HepG2 (cell line): ENCODE results near the gene SERPINA3. TPM values are rescaled to one million over a fixed set of nuclear protein-coding genes. Genes with fewer than 3 reads are reported as not detected.
A peak's percentile ranks its signal among the peaks of the same experiment; 100 is the strongest.

Experiments
- CEBPG ChIP-seq: IDR thresholded peaks from 2 replicates; pipeline ENCODE4 v1.6.1; 2016
- ELF3 ChIP-seq: IDR thresholded peaks from 2 replicates; pipeline ENCODE4 v1.6.1; 2016; ENCODE audit warnings: missing genetic modification reagents, missing compliant biosample characterization
- ERF ChIP-seq: IDR thresholded peaks from 2 replicates; pipeline ENCODE4 v1.6.1; 2018; ENCODE audit warnings: missing biosample characterization, missing genetic modification reagents
- ETV5 ChIP-seq: IDR thresholded peaks from 2 replicates; pipeline ENCODE4 v1.6.1; 2018; ENCODE audit warnings: missing biosample characterization, missing genetic modification reagents, inconsistent platforms, borderline replicate concordance
- FOSL1 ChIP-seq: sonication (generic); formaldehyde crosslinking; IDR thresholded peaks from 2 replicates; pipeline ENCODE4 v1.9.0; 2021; ENCODE audit warnings: missing genetic modification reagents, borderline replicate concordance
- HNRNPUL1 ChIP-seq: fragments of 200-400 bp; formaldehyde crosslinking; IDR thresholded peaks from 2 replicates; pipeline ENCODE4 v1.6.1; 2017; ENCODE audit warnings: low read depth, mild to moderate bottlenecking, low read length, moderate library complexity
- RCOR2 ChIP-seq: IDR thresholded peaks from 2 replicates; pipeline ENCODE4 v1.6.1; 2016; ENCODE audit warnings: missing biosample characterization, missing genetic modification reagents
- REPIN1 ChIP-seq: sonication (generic); formaldehyde crosslinking; IDR thresholded peaks from 2 replicates; pipeline ENCODE4 v1.8.0; 2022; ENCODE audit warnings: missing genetic modification reagents, low read depth, mild to moderate bottlenecking, borderline replicate concordance
- SPEN ChIP-seq: sonication (generic); formaldehyde crosslinking; IDR thresholded peaks from 2 replicates; pipeline ENCODE4 v1.5.1; 2020; ENCODE audit warnings: low read depth, mild to moderate bottlenecking, missing genetic modification reagents
- SRY ChIP-seq: sonication (generic); formaldehyde crosslinking; IDR thresholded peaks from 2 replicates; pipeline ENCODE4 v1.8.0; 2022; ENCODE audit warnings: mild to moderate bottlenecking, missing genetic modification reagents
- ZNF136 ChIP-seq: sonication (generic); formaldehyde crosslinking; IDR thresholded peaks from 2 replicates; pipeline ENCODE4 v1.8.1; 2022; ENCODE audit warnings: low read depth, mild to moderate bottlenecking, moderate library complexity, missing genetic modification reagents
- ZNF598 ChIP-seq: sonication (generic); formaldehyde crosslinking; IDR thresholded peaks from 2 replicates; pipeline ENCODE4 v1.5.1; 2020; ENCODE audit warnings: mild to moderate bottlenecking, missing genetic modification reagents, borderline replicate concordance
- ZNF614 ChIP-seq: IDR thresholded peaks from 2 replicates; pipeline ENCODE4 v1.6.1; 2018; ENCODE audit warnings: missing biosample characterization, missing genetic modification reagents, inconsistent platforms, borderline replicate concordance
- polyA plus RNA-seq, 8 experiments: library from polyadenylated mRNA; depleted of rRNA in 3 of 8; stranded (reverse) in 7 of 8; unstranded in 1 of 8; fragments of >200 nt; fragmentation: Illumina TruSeq in 4 of 8; extraction: Trizol in 4 of 8; gene quantifications; 2 replicates each; pipeline versions ENCODE4 v1.2.1 to v1.2.3, GENCODE V29; 2011 to 2016; ENCODE audit warnings: low read depth in 4 of 8, missing spikeins in 1 of 8, mixed read lengths in 1 of 8; ENCODE audit not compliant: insufficient read depth in 1 of 8
- total RNA-seq, 5 experiments: library from RNA; depleted of rRNA; stranded (reverse); fragments of >200 nt; fragmentation: Illumina TruSeq; extraction: Trizol; gene quantifications; 2 replicates each; pipeline ENCODE4 v1.2.3, GENCODE V29; 2016; ENCODE audit warnings: low read depth in 1 of 5
- TF ChIP-seq, protein P1 (sequence below): sonication (generic); formaldehyde crosslinking; IDR thresholded peaks from 2 replicates; pipeline ENCODE4 v1.4.0; 2020; ENCODE audit warnings: mild to moderate bottlenecking, low read depth, missing genetic modification reagents
- TF ChIP-seq, protein P2 (sequence below): sonication (generic); formaldehyde crosslinking; IDR thresholded peaks from 2 replicates; pipeline ENCODE4 v1.4.0; 2020; ENCODE audit warnings: missing genetic modification reagents, low read depth, mild to moderate bottlenecking, borderline replicate concordance
- TF ChIP-seq, protein P3 (sequence below): sonication (generic); formaldehyde crosslinking; IDR thresholded peaks from 2 replicates; pipeline ENCODE4 v1.4.0; 2020; ENCODE audit warnings: missing genetic modification reagents
- TF ChIP-seq, protein P4 (sequence below): sonication (generic); formaldehyde crosslinking; IDR thresholded peaks from 2 replicates; pipeline ENCODE4 v1.8.0; 2022; ENCODE audit warnings: low read depth, missing genetic modification reagents
- TF ChIP-seq, protein P5 (sequence below): sonication (generic); formaldehyde crosslinking; IDR thresholded peaks from 2 replicates; pipeline ENCODE4 v1.4.0; 2020; ENCODE audit warnings: missing genetic modification reagents; ENCODE audit errors: not compliant biosample characterization

Gene SERPINA3
- total and polyA plus RNA-seq, 2 of the 13 experiments (the other 11 are each of a cell fraction or from before 2014, with no cell fraction given): 825 to 2,200 TPM

DNA sequence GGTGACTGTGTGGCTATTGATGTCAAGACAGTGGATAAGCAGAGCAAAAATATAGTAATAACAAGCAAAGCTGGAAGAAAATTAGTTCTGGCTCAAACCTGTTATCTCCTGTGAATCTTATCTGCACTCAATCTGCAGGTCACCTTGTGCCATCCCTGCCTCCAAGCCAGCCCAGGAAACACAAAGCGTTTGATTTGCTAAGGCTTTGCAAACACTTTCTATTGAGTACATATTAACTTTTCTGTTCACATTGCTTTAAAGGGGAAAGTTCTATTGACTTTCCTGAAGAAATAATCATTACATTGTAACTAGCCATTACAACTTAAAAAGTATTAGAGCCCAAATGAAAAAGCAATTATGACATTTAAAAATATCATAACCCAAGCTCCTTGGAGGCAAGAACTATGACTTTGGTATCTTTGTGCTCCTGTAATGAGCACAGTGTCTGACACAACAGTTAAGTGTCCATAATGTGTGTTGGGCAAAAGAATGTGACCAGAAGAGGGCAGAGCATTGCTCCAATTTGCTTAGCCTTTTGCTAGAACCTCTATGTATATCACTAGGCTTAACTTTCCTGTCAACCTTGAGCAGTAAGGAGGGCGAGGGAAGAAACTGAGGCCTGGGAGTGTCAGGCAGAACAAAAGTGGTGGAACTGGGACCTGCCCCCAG is 24.7 kb downstream of the SERPINA3 start (continued):
- TF ChIP-seq, protein P1, sequence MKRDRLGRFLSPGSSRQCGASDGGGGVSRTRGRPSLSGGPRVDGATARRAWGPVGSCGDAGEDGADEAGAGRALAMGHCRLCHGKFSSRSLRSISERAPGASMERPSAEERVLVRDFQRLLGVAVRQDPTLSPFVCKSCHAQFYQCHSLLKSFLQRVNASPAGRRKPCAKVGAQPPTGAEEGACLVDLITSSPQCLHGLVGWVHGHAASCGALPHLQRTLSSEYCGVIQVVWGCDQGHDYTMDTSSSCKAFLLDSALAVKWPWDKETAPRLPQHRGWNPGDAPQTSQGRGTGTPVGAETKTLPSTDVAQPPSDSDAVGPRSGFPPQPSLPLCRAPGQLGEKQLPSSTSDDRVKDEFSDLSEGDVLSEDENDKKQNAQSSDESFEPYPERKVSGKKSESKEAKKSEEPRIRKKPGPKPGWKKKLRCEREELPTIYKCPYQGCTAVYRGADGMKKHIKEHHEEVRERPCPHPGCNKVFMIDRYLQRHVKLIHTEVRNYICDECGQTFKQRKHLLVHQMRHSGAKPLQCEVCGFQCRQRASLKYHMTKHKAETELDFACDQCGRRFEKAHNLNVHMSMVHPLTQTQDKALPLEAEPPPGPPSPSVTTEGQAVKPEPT: no peak
- TF ChIP-seq SPEN (peak; percentile 49; the same call in 1 of the 2 replicates), ERF (CRISPR knock-in tag) (peak; percentile 56; the same call in 1 of the 2 replicates), ETV5 (CRISPR knock-in tag) (peak; percentile 89; the same call in 1 of the 2 replicates), REPIN1 (CRISPR knock-in tag) (0 out of 2 replicates have a peak, but pooled peaks have one; percentile 52), SRY (CRISPR knock-in tag) (no peak), FOSL1 (CRISPR knock-in tag) (peak; percentile 30; the same call in 1 of the 2 replicates), RCOR2 (CRISPR knock-in tag) (peak; percentile 58; the same call in 1 of the 2 replicates), ZNF598 (CRISPR knock-in tag) (no peak), CEBPG (CRISPR knock-in tag) (peak; percentile 46), ZNF614 (CRISPR knock-in tag) (0 out of 2 replicates have a peak, but pooled peaks have one; percentile 27), ZNF136 (CRISPR knock-in tag) (no peak), ELF3 (CRISPR knock-in tag) (peak; percentile 70; the same call in 1 of the 2 replicates), HNRNPUL1 (no peak)
- TF ChIP-seq, protein P2, sequence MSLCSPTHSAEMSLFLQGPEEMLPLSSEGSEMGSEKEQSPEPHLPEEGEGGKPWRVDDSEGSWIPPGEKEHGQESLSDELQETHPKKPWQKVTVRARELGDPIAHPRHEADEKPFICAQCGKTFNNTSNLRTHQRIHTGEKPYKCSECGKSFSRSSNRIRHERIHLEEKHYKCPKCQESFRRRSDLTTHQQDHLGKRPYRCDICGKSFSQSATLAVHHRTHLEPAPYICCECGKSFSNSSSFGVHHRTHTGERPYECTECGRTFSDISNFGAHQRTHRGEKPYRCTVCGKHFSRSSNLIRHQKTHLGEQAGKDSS: no peak
- TF ChIP-seq, protein P3, sequence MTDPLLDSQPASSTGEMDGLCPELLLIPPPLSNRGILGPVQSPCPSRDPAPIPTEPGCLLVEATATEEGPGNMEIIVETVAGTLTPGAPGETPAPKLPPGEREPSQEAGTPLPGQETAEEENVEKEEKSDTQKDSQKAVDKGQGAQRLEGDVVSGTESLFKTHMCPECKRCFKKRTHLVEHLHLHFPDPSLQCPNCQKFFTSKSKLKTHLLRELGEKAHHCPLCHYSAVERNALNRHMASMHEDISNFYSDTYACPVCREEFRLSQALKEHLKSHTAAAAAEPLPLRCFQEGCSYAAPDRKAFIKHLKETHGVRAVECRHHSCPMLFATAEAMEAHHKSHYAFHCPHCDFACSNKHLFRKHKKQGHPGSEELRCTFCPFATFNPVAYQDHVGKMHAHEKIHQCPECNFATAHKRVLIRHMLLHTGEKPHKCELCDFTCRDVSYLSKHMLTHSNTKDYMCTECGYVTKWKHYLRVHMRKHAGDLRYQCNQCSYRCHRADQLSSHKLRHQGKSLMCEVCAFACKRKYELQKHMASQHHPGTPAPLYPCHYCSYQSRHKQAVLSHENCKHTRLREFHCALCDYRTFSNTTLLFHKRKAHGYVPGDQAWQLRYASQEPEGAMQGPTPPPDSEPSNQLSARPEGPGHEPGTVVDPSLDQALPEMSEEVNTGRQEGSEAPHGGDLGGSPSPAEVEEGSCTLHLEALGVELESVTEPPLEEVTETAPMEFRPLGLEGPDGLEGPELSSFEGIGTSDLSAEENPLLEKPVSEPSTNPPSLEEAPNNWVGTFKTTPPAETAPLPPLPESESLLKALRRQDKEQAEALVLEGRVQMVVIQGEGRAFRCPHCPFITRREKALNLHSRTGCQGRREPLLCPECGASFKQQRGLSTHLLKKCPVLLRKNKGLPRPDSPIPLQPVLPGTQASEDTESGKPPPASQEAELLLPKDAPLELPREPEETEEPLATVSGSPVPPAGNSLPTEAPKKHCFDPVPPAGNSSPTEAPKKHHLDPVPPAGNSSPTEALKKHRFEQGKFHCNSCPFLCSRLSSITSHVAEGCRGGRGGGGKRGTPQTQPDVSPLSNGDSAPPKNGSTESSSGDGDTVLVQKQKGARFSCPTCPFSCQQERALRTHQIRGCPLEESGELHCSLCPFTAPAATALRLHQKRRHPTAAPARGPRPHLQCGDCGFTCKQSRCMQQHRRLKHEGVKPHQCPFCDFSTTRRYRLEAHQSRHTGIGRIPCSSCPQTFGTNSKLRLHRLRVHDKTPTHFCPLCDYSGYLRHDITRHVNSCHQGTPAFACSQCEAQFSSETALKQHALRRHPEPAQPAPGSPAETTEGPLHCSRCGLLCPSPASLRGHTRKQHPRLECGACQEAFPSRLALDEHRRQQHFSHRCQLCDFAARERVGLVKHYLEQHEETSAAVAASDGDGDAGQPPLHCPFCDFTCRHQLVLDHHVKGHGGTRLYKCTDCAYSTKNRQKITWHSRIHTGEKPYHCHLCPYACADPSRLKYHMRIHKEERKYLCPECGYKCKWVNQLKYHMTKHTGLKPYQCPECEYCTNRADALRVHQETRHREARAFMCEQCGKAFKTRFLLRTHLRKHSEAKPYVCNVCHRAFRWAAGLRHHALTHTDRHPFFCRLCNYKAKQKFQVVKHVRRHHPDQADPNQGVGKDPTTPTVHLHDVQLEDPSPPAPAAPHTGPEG (CRISPR knock-in tag): no peak
- TF ChIP-seq, protein P4, sequence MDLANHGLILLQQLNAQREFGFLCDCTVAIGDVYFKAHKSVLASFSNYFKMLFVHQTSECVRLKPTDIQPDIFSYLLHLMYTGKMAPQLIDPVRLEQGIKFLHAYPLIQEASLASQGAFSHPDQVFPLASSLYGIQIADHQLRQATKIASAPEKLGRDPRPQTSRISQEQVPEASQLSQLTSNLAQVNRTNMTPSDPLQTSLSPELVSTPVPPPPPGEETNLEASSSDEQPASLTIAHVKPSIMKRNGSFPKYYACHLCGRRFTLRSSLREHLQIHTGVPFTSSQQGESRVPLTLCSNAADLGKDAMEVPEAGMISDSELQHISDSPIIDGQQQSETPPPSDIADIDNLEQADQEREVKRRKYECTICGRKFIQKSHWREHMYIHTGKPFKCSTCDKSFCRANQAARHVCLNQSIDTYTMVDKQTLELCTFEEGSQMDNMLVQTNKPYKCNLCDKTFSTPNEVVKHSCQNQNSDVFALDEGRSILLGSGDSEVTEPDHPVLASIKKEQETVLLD (CRISPR knock-in tag): no peak
- TF ChIP-seq, protein P5, sequence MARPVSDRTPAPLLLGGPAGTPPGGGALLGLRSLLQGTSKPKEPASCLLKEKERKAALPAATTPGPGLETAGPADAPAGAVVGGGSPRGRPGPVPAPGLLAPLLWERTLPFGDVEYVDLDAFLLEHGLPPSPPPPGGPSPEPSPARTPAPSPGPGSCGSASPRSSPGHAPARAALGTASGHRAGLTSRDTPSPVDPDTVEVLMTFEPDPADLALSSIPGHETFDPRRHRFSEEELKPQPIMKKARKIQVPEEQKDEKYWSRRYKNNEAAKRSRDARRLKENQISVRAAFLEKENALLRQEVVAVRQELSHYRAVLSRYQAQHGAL (CRISPR knock-in tag): peak; percentile 66
